SK-N-SH treated with all-trans-retinoic acid at 6 μM for 48 hours (cell line): ENCODE measurements around the gene ABHD17B.

Experiments used
- ATAC-seq: fragments of 200-7000 bp; cut with Tn5 transposase; 3 replicates; pipeline ENCODE4 v1.9.1; 2020; ENCODE audit warnings: mild to moderate bottlenecking, moderate library complexity
- ARNTL ChIP-seq: fragments of 450-650 bp; formaldehyde crosslinking; IDR thresholded peaks from 2 replicates; pipeline ENCODE4 v1.5.0; 2020; ENCODE audit warnings: low read depth, mild to moderate bottlenecking, moderate library complexity, borderline replicate concordance
- BACH2 ChIP-seq: fragments of 250-450 bp; sonication (Bioruptor Pico); IDR thresholded peaks from 2 replicates; pipeline ENCODE4 v1.9.0; 2021; ENCODE audit warnings: mild to moderate bottlenecking, borderline replicate concordance
- CREB5 ChIP-seq: fragments of 250-450 bp; sonication (Bioruptor Pico); IDR thresholded peaks from 2 replicates; pipeline ENCODE4 v1.5.1; 2020; ENCODE audit warnings: low read depth, mild to moderate bottlenecking, moderate library complexity
- CSDC2 ChIP-seq: fragments of 250-450 bp; sonication (Bioruptor Pico); IDR thresholded peaks from 2 replicates; pipeline ENCODE4 v1.5.0; 2020; ENCODE audit warnings: mild to moderate bottlenecking, moderate library complexity
- CSRNP3 ChIP-seq: fragments of 250-450 bp; sonication (Bioruptor Pico); IDR thresholded peaks from 2 replicates; pipeline ENCODE4 v1.5.1; 2021; ENCODE audit warnings: mild to moderate bottlenecking, moderate library complexity
- GLIS3 ChIP-seq: fragments of 250-450 bp; sonication (Bioruptor Pico); IDR thresholded peaks from 2 replicates; pipeline ENCODE4 v1.5.0; 2020; ENCODE audit warnings: mild to moderate bottlenecking, moderate library complexity
- ISL1 ChIP-seq: fragments of 250-450 bp; sonication (Bioruptor Pico); IDR thresholded peaks from 2 replicates; pipeline ENCODE4 v2.1.2; 2022; ENCODE audit warnings: mild to moderate bottlenecking, moderate library complexity
- OSR1 ChIP-seq: fragments of 250-450 bp; sonication (Bioruptor Pico); IDR thresholded peaks from 2 replicates; pipeline ENCODE4 v1.8.0; 2022; ENCODE audit warnings: moderate library complexity, mild to moderate bottlenecking, inconsistent platforms
- PATZ1 ChIP-seq: fragments of 250-450 bp; sonication (Bioruptor Pico); IDR thresholded peaks from 2 replicates; pipeline ENCODE4 v1.8.0; 2020; ENCODE audit warnings: mild to moderate bottlenecking, moderate library complexity, borderline replicate concordance
- POU6F1 ChIP-seq: fragments of 250-450 bp; sonication (Bioruptor Pico); IDR thresholded peaks from 2 replicates; pipeline ENCODE4 v1.8.0; 2021; ENCODE audit warnings: low read depth, mild to moderate bottlenecking, moderate library complexity, borderline replicate concordance
- PPARA ChIP-seq: fragments of 250-450 bp; sonication (Bioruptor Pico); IDR thresholded peaks from 2 replicates; pipeline ENCODE4 v1.5.0; 2020; ENCODE audit warnings: mild to moderate bottlenecking, borderline replicate concordance
- RARB ChIP-seq: fragments of 250-450 bp; sonication (Bioruptor Pico); IDR thresholded peaks from 2 replicates; pipeline ENCODE4 v1.8.0; 2021; ENCODE audit warnings: mild to moderate bottlenecking, moderate library complexity
- SNAI2 ChIP-seq: fragments of 250-450 bp; sonication (Bioruptor Pico); IDR thresholded peaks from 2 replicates; pipeline ENCODE4 v1.5.0; 2020; ENCODE audit warnings: mild to moderate bottlenecking, moderate library complexity
- TCF4 ChIP-seq: fragments of 250-450 bp; sonication (Bioruptor Pico); IDR thresholded peaks from 2 replicates; pipeline ENCODE4 v1.8.0; 2021; ENCODE audit warnings: mild to moderate bottlenecking, moderate library complexity, borderline replicate concordance
- TOX ChIP-seq: fragments of 250-450 bp; sonication (Bioruptor Pico); IDR thresholded peaks from 2 replicates; pipeline ENCODE4 v1.8.0; 2021; ENCODE audit warnings: mild to moderate bottlenecking, moderate library complexity, borderline replicate concordance
- TSHZ2 ChIP-seq: fragments of 250-450 bp; sonication (Bioruptor Pico); IDR thresholded peaks from 2 replicates; pipeline ENCODE4 v1.5.0; 2020; ENCODE audit warnings: mild to moderate bottlenecking, moderate library complexity
- ZC3H10 ChIP-seq: fragments of 250-450 bp; sonication (Bioruptor Pico); IDR thresholded peaks from 2 replicates; pipeline ENCODE4 v1.5.1; 2021; ENCODE audit warnings: mild to moderate bottlenecking, moderate library complexity
- ZFP3 ChIP-seq: fragments of 250-450 bp; sonication (Bioruptor Pico); IDR thresholded peaks from 2 replicates; pipeline ENCODE4 v1.5.0; 2020; ENCODE audit warnings: mild to moderate bottlenecking, moderate library complexity
- ZFP30 ChIP-seq: fragments of 450-650 bp; formaldehyde crosslinking; IDR thresholded peaks from 2 replicates; pipeline ENCODE4 v1.5.0; 2022; ENCODE audit warnings: mild to moderate bottlenecking, moderate library complexity
- ZNF565 ChIP-seq: fragments of 450-650 bp; formaldehyde crosslinking; conservative IDR thresholded peaks from 2 replicates; pipeline ENCODE4 v1.5.0; 2020; ENCODE audit warnings: low read depth, mild to moderate bottlenecking, moderate library complexity
- ZNF8 ChIP-seq: fragments of 450-650 bp; formaldehyde crosslinking; IDR thresholded peaks from 2 replicates; pipeline ENCODE4 v1.5.0; 2020; ENCODE audit warnings: mild to moderate bottlenecking, moderate library complexity

ABHD17B gene

GRCh38 chr9:71854811-71855210 lies 56.2 kb downstream of the ABHD17B start:
- no peak for ATAC-seq
- TF ChIP-seq ZFP3 (no peak), TSHZ2 (no peak), CSRNP3 (CRISPR knock-in tag) (no peak), TOX (CRISPR knock-in tag) (no peak), SNAI2 (CRISPR knock-in tag) (no peak), TCF4 (CRISPR knock-in tag) (no peak), ZNF565 (CRISPR knock-in tag) (no peak)
- TF ChIP-seq, all 23 proteins: peak for 0

- ATAC-seq: no peak
- TF ChIP-seq ZFP3 (no peak), CREB5 (no peak), ARNTL (CRISPR knock-in tag) (no peak), TOX (CRISPR knock-in tag) (no peak), POU6F1 (CRISPR knock-in tag) (no peak), SNAI2 (CRISPR knock-in tag) (no peak), CSDC2 (CRISPR knock-in tag) (no peak), GLIS3 (CRISPR knock-in tag) (no peak), ISL1 (CRISPR knock-in tag) (no peak), ZC3H10 (no peak), ZFP30 (no peak)
Measured at GRCh38 chr9:71853084-71853483, 57.9 kb downstream of the ABHD17B start.

- TF ChIP-seq PPARA (CRISPR knock-in tag) (no peak), GLIS3 (CRISPR knock-in tag) (no peak), TOX (CRISPR knock-in tag) (no peak), TCF4 (CRISPR knock-in tag) (no peak), ZFP3 (no peak), RARB (CRISPR knock-in tag) (no peak), ZC3H10 (no peak), BACH2 (CRISPR knock-in tag) (no peak), PATZ1 (CRISPR knock-in tag) (no peak), CSDC2 (CRISPR knock-in tag) (no peak), ZNF8 (CRISPR knock-in tag) (no peak), CSRNP3 (CRISPR knock-in tag) (no peak), ZNF565 (CRISPR knock-in tag) (no peak), ZFP30 (no peak), OSR1 (CRISPR knock-in tag) (no peak)
- TF ChIP-seq, all 23 proteins: peak for 0
- no peak for ATAC-seq
Measured at GRCh38 chr9:71850996-71851395, 60.0 kb downstream of the ABHD17B start.
